H1 (cell line): ENCODE results near the gene UBASH3B. TPM values are rescaled to one million over a fixed set of nuclear protein-coding genes. Genes with fewer than 3 reads are reported as not detected.

Source experiments
- KDM1A ChIP-seq: fragments of 200-600, 300-600 bp; sonication (generic); IDR thresholded peaks from 2 replicates; pipeline ENCODE4 v1.7.1; 2016; ENCODE audit warnings: mild to moderate bottlenecking, low read length, borderline replicate concordance
- SRF ChIP-seq: IDR thresholded peaks from 2 replicates; pipeline ENCODE4 v1.6.1; 2011; ENCODE audit warnings: mild to moderate bottlenecking, low read depth, low read length, moderate library complexity
- TAF7 ChIP-seq: optimal IDR thresholded peaks from 2 replicates; pipeline ENCODE3; 2011; ENCODE audit warnings: low read depth, mild to moderate bottlenecking, inconsistent platforms, low read length, moderate library complexity, borderline replicate concordance
- polyA plus RNA-seq, 7 experiments: library from polyadenylated mRNA; depleted of rRNA in 3 of 7; stranded (reverse) in 5 of 7; unstranded in 2 of 7; fragments of >200 nt in 5 of 7; fragments of 200-250 nt in 2 of 7; gene quantifications; 1 replicate in 5 of 7; 2 replicates in 1 of 7; 4 replicates in 1 of 7; pipeline versions ENCODE4 v1.2.1 to v1.2.3, GENCODE V29; 2011 to 2013; ENCODE audit warnings: missing spikeins in 2 of 7, mixed read lengths in 2 of 7
- total RNA-seq: library from RNA; stranded (reverse); fragmentation: NEBNext Ultra II Directional; extraction: Animal tissue kit (Norgen Biotek cat#: 25700); gene quantifications from 2 replicates; pipeline ENCODE4 v1.2.1, GENCODE V29; 2021

Gene UBASH3B
- total and polyA plus RNA-seq, 2 of the 8 experiments (the other 6 are each of a cell fraction or from before 2014, with no cell fraction given): 7.5 to 9.5 TPM

- TF ChIP-seq TAF7 (no peak), KDM1A (no peak), SRF (no peak)
- TF ChIP-seq, all 59 proteins: peak for 0
Measured at GRCh38 chr11:122676638-122677037, 21.1 kb downstream of the UBASH3B start (continued).
